Esophagus (tissue), 2 donors: Measurements from ENCODE around the gene SCFD1. TPM values are rescaled to one million over a fixed set of nuclear protein-coding genes. Genes with fewer than 3 reads are reported as not detected.
"Not testable (repeated sequence)": the region's sequence is repeated elsewhere in the genome, so short reads cannot be mapped to it uniquely, and the experiment has no call there.

Source experiments
- H3K27ac ChIP-seq, 2 donors: one replicate each; pipeline ENCODE4 v1.5.1; 2013; ENCODE audit warnings: low read depth in 2 of 2, mild to moderate bottlenecking in 2 of 2, inconsistent platforms in 1 of 2, low read length in 1 of 2, moderate library complexity in 1 of 2
- H3K27me3 ChIP-seq, 2 donors: one replicate each; pipeline ENCODE4 v1.6.1; 2013; ENCODE audit warnings: low read length in 2 of 2, control low read depth in 1 of 2, mild to moderate bottlenecking in 1 of 2; ENCODE audit not compliant: insufficient read depth in 2 of 2, control insufficient read depth in 1 of 2
- H3K36me3 ChIP-seq, 2 donors: one replicate each; pipeline ENCODE4 v1.6.1; 2013; ENCODE audit warnings: low read length in 1 of 2; ENCODE audit not compliant: control insufficient read depth in 2 of 2, insufficient read depth in 2 of 2
- H3K4me1 ChIP-seq, 2 donors: one replicate each; pipeline ENCODE4 v1.6.1; 2013; ENCODE audit warnings: low read length in 1 of 2; ENCODE audit not compliant: control insufficient read depth in 2 of 2, insufficient read depth in 2 of 2
- H3K4me3 ChIP-seq, 2 donors: one replicate each; pipeline ENCODE4 v1.5.1; 2013; ENCODE audit warnings: low read length in 2 of 2, mild to moderate bottlenecking in 2 of 2, low read depth in 1 of 2, moderate library complexity in 1 of 2
- H3K9me3 ChIP-seq, 2 donors: one replicate each; pipeline ENCODE4 v1.6.1; 2013; ENCODE audit warnings: mild to moderate bottlenecking in 2 of 2, low read depth in 1 of 2, low read length in 1 of 2, moderate library complexity in 1 of 2; ENCODE audit not compliant: control insufficient read depth in 2 of 2, insufficient read depth in 1 of 2
- WGBS, 2 donors: extraction: QIAGEN DNeasy Blood & Tissue Kit; methylation state at CpG; one replicate each; pipeline ENCODE4 v1.1.7; 2013; 5-methylcytosine and 5-hydroxymethylcytosine counted together
- polyA plus RNA-seq, 2 donors: library from polyadenylated mRNA; stranded (reverse); fragments of 200-250 nt; gene quantifications; one replicate each; pipeline ENCODE4 v1.2.3, GENCODE V29; 2013
- donor health status: healthy with polysubstance abuse.
- donor health status: Bipolar disorder and iron deficiency.

SCFD1 gene
- polyA plus RNA-seq, result 10 to 100 TPM; 41.5 to 84.4 TPM

DNA sequence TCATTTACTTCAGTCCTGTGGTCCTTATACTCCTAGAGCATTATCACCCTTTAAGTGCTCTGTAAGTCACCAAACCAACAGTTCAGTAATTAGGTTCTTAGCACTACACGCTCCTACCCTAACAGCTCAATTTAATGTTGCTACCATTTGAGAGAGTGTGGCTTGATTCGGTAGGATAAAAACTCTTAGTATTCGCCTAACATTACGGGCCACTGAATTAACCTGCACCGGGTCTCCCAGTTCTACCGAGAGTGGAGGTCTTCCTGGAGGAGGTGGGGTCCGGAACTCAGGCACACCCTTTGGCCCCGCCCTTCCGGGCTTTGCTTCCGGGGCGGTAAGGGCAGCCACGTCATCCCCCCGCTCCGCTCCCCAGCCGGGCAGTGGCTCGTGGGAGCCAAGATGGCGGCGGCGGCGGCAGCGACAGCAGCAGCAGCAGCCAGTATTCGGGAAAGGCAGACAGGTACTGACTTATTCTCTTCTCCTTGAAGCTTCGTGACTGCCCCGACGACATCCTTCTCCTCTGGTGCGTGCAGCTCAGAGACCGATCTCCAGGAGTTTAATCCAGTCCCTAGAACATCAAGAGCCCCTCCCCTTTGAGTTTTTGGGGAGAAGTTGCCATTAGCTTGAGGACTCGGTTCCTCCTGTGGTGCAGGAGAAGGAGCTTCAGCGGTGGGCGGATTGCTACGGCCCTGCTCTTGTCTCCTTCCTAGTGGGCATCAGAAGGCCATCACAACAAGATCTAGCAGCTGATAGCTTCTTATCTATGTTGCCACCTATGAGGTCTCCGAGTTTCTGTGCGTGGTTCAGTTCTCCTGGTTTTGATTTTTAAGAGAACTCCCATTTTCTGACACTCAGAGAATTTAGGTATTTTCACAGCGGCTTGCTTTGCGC is at the start of gene SCFD1:
Gene SCFD1 (plus strand): TSS at position 380 of the 891 bp plus-strand sequence. CDS start 20 bp downstream, at position 400.
- Histone ChIP-seq H3K27me3 (no peaks in the 10 kb centered on the region), H3K27ac (peak within 1 kb of the TSS; percentile 90 to 91), H3K4me3 (peak within 1 kb of the TSS; percentile 68 to 92), H3K36me3 (no peaks in the 10 kb centered on the region), H3K9me3 (no peaks in the 10 kb centered on the region), H3K4me1 (peaks cover 0 to 4% of the 10 kb centered on the region in 2 donors)
- WGBS, 2 donors, result 0% methylated on average over 35 of the region's 35 CpGs

DNA sequence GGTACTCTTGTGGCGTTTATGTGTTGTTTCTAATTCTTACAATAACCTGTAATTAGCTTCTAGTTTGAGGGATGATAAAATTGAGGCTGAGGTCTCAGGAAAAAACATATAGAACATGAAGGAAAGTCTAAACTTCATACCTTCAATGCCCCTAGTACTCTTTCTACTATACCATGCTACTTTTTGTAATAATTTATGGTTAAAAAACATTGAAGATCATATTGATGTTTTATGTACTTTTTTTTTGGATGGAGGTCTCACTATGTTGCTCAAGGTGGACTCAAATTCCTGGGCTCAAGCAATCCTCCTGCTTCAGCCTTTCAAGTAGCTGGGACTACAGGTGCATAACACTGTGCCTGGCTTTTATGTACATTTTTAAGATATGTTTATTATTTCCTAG is 49.3 kb upstream of the SCFD1 start:
- Histone ChIP-seq H3K4me1 (no peaks in the 10 kb centered on the region), H3K27ac (no peak overlapping the region)
- 86 to 98% methylated on average over 1 of the region's 1 CpG for WGBS, 2 donors

DNA sequence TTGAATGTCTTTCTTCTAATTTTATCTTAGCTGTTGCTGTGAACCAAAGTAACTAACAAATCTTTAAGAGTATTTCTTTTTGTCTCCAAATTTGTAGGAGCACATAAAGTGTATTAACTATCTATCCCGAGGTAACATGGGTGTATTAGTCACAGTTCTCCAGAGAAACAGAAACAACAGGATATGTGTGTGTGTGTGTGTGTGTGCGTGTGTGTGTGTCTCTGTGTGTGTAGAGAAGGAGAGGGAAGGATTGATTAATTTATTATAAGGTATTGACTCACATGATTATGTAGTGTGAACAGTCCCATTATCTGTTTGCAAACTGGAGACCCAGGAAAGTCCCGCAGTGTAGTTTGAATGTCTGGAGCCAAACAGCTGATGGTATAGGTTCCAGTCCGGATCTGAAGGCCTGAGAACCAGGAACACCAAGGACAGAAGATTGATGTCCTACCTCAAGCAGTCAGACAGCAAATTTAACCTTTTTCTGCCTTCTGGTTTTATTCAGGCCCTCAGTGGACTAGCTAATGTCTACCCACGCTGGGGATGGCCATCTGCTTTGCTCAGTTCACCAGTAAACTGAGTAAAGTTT is 48.8 kb upstream of the SCFD1 start:
- Histone ChIP-seq H3K27me3 (no peaks in the 10 kb centered on the region), H3K36me3 (no peaks in the 10 kb centered on the region), H3K27ac (no peak overlapping the region), H3K9me3 (no peaks in the 10 kb centered on the region), H3K4me3 (no peak overlapping the region), H3K4me1 (no peaks in the 10 kb centered on the region)
- WGBS, 2 donors, result 70 to 81% methylated on average over 5 of the region's 5 CpGs

More for the DNA sequence above, 49.3 kb upstream of the SCFD1 start:
- Histone ChIP-seq H3K4me3 (no peak overlapping the region), H3K9me3 (no peaks in the 10 kb centered on the region), H3K27me3 (no peaks in the 10 kb centered on the region), H3K36me3 (no peaks in the 10 kb centered on the region)

DNA sequence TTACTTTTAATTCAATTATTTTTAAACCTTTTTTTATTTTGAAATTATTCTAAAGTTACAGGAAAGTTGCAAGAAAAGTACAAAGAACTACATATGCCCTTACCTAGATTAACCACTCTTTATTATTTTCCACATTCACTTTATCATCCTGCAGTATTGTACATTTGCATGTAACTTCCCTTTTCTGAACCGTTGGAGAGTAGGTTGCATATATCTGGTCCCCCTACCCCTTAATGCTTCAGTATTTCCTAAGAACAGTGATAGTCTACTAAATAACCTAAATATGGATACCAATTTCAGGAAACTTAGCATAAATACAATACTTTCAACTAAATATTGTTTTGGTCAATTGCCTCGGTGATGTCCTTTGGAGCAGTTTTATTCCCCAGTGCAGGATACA is 48.2 kb upstream of the SCFD1 start:
- WGBS, 2 donors, result 87% methylated on average over 2 of the region's 2 CpGs
- H3K4me1 ChIP-seq, result no peaks in the 10 kb centered on the region
- H3K9me3 ChIP-seq, result no peaks in the 10 kb centered on the region
- no peak overlapping the region for H3K4me3 ChIP-seq
- H3K27ac ChIP-seq, result no peak overlapping the region
- no peaks in the 10 kb centered on the region for H3K27me3 ChIP-seq
- no peaks in the 10 kb centered on the region for H3K36me3 ChIP-seq

DNA sequence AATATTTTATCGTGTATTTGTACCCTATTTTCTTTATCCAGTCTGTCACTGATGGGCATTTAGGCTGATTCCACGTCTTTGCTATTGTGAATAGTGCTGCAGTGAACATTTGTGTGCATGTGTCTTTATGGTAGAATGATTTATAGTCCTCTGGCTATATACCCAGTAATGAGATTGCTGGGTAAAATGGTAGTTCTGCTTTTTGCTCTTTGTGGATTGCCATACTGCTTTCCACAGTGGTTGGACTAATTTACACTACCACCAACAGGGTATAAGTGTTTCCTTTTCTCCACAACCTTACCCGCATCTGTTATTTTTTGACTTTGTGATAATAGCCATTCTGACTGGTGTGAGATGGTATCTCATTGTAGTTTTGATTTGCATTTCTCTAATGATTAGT is 47.3 kb upstream of the SCFD1 start:
- H3K27me3 ChIP-seq, H3K27ac ChIP-seq, H3K9me3 ChIP-seq, H3K4me1 ChIP-seq, H3K36me3 ChIP-seq, H3K4me3 ChIP-seq: not testable (repeated sequence)
- WGBS, 2 donors, result 92% methylated on average over 3 of the region's 3 CpGs

- H3K9me3 ChIP-seq, H3K4me1 ChIP-seq, H3K27ac ChIP-seq, H3K36me3 ChIP-seq, H3K4me3 ChIP-seq, H3K27me3 ChIP-seq: not testable (repeated sequence)
- WGBS, 2 donors, result 98 to 100% methylated on average over 1 of the region's 1 CpG
These were observed 45.8 kb upstream of the SCFD1 start for GRCh38 chr14:30576333-30576732.

DNA sequence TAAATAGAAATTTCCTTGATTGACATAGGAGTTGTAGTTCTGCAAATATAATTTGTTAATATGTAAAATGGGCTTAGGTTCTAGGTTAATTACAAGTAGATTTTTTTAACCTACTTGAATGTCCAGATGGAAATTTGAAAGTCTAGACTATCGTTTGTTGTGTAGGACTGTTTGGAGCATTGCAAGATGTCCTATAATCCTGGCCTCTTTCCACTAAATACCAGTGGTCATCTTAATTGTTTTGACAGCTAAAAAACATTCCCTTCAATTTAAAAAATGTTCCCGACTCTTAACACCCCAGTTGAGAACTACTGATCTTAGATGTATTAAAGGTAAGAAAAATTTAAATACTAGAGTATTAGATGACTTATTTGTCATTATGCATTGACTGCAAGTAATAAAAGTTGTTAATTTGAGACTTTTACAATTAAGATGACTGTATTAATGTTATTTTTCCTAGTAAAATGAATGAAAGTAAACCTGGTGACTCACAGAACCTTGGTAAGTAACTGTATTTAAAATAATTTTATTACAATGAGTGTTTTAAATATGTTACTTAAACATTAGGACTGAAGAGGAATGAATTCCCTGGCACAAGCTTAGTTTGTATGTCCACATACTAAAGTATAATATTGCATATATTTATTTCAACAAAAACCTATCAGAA is 41.4 kb upstream of the SCFD1 start:
- no peaks in the 10 kb centered on the region for H3K4me1 ChIP-seq
- no peak overlapping the region for H3K4me3 ChIP-seq
- no peak overlapping the region for H3K27ac ChIP-seq
- H3K9me3 ChIP-seq, result no peaks in the 10 kb centered on the region
- no peaks in the 10 kb centered on the region for H3K36me3 ChIP-seq
- 85 to 90% methylated on average over 2 of the region's 2 CpGs for WGBS, 2 donors
- H3K27me3 ChIP-seq, result no peaks in the 10 kb centered on the region

DNA sequence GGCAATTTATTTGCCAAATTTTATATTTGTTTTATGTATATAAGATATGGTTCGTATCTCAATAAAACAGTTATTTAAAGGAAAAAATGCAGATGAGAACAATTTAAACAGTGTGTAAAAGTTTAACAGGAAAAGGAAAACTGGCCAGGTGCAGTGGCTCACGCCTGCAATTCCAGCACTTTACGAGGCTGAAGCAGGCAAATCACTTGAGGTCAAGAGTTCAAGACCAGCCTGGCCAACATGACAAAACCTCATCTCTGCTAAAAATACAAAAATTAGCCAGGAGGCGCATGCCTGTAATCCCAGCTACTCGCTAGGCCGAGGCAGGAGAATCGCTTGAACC is 40.9 kb upstream of the SCFD1 start:
- Histone ChIP-seq H3K9me3 (no peaks in the 10 kb centered on the region), H3K4me3 (no peak overlapping the region), H3K27me3 (no peaks in the 10 kb centered on the region), H3K4me1 (no peaks in the 10 kb centered on the region), H3K27ac (no peak overlapping the region), H3K36me3 (no peaks in the 10 kb centered on the region)
- WGBS, 2 donors, result 84 to 91% methylated on average over 7 of the region's 7 CpGs

DNA sequence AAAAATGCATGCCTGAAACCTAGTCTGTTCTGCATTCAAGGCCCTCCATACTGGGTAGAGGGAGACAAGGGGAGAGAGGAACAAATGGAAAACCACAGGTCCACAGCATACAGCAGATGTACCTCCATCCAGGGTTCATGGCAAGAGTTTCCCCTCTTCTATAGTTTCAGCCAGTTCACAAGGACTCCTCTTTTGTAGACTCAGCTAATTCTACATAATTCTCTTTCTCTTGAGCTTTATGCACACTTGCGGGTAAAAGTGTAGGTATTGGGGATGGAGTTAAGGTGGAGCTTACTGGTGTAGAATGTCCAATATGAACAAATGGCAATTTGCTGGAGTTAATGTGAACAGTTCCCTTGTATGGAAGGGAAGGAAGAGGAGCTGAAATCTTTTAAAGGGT is 39.7 kb upstream of the SCFD1 start:
- WGBS, 2 donors, result 96 to 100% methylated on average over 1 of the region's 1 CpG
- no peaks in the 10 kb centered on the region for H3K27me3 ChIP-seq
- H3K4me1 ChIP-seq, result no peaks in the 10 kb centered on the region

More for the DNA sequence above, 39.7 kb upstream of the SCFD1 start:
- Histone ChIP-seq H3K36me3 (no peaks in the 10 kb centered on the region), H3K4me3 (no peak overlapping the region), H3K27ac (no peak overlapping the region), H3K9me3 (no peaks in the 10 kb centered on the region)
